ENCODE measurements around the gene BMX.

The BMX gene

DNA sequence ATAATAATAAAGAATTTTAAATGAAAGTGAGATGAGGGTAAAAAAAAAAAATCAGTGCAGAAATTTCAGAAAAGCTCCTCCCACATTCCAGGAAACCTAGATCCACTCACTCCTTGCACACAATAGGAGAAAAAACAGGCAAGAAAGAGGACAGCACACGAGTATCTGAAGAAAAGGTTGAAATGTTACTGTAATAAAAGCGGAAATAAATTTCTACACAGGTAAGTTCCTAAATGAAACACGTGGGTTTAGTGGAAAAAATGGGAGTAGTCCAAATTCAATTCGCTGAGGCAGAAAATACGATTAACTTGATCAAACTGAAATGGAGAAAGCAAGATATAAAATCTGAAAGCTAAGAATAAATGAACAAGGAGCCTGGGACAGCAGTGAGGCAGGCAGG is 102.2 kb downstream of the BMX start:
- no peak overlapping the region for H3K4me3 ChIP-seq (ENCODE audit: low read depth, low read length)
- TF ChIP-seq, protein P1, sequence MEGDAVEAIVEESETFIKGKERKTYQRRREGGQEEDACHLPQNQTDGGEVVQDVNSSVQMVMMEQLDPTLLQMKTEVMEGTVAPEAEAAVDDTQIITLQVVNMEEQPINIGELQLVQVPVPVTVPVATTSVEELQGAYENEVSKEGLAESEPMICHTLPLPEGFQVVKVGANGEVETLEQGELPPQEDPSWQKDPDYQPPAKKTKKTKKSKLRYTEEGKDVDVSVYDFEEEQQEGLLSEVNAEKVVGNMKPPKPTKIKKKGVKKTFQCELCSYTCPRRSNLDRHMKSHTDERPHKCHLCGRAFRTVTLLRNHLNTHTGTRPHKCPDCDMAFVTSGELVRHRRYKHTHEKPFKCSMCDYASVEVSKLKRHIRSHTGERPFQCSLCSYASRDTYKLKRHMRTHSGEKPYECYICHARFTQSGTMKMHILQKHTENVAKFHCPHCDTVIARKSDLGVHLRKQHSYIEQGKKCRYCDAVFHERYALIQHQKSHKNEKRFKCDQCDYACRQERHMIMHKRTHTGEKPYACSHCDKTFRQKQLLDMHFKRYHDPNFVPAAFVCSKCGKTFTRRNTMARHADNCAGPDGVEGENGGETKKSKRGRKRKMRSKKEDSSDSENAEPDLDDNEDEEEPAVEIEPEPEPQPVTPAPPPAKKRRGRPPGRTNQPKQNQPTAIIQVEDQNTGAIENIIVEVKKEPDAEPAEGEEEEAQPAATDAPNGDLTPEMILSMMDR (IDR thresholded peaks at IDR 0.05; ENCODE audit: low read depth, low read length), result no peak

DNA sequence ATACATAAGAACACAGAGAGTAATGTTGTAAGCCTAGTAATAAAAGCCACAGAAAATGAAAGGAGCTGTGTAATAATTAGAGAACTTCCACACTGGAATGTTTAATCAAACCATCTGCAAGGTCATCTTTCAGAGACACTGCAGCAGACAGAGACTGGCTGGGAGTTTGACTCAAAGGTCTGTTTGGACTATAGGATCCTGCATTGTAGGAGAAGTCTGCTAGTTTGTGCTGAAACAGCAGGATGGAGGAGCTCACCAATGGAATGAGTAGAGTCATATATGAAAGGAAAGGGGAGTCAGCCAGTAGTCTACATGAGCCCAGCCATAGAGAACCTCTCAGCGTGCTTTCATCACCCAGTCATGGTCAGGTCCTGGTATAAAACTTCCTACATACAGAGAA is 104.6 kb downstream of the BMX start:
- H3K4me3 ChIP-seq (ENCODE audit: low read depth, low read length), result no peak overlapping the region
- TF ChIP-seq, protein P1 (IDR thresholded peaks at IDR 0.05; ENCODE audit: low read depth, low read length), result no peak
